Measurements from ENCODE around the gene SECISBP2L. TPM values are rescaled to one million over a fixed set of nuclear protein-coding genes. Genes with fewer than 3 reads are reported as not detected.

The SECISBP2L gene
- total RNA-seq, 1 donor from 2014 or later, result 56.1 TPM

DNA sequence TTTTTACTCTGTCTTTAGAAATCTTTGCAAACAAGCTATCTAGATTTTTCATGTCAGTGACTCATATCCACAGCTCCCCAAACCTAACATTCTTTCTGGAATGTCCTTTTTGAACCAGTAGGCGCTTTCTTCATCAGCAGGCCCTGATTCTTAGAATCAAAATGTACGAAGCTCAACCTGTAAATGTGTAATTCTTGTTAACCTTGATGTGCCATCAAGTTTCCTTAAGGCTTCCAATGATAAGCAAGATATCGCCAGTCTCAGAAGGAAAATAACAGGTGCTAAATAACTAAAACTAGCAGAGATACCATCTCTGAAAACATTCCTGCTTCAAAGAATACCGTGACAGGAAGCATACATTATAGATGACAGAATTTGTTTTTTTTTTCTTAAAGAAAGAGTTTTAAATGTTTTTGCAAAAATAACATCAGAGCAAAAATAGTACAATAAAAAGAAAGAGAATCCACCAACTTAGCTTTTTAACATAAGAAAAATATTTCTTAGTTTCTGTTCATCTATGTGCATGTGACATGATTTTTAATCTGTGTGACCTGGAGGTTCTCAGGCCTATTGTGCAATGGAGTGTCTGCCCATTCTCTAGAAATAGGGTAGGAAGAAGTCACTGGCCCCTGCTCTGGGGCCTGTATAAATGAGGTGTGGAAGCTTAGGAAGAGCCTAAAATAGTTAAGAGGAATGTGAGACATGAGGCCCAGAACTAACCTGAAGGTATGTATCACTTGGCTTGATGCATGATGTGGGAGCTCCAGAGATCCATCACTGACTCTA, 14.7 kb upstream of the SECISBP2L start:
- DNase-seq (ENCODE audit: low spot score), result no peak

DNA sequence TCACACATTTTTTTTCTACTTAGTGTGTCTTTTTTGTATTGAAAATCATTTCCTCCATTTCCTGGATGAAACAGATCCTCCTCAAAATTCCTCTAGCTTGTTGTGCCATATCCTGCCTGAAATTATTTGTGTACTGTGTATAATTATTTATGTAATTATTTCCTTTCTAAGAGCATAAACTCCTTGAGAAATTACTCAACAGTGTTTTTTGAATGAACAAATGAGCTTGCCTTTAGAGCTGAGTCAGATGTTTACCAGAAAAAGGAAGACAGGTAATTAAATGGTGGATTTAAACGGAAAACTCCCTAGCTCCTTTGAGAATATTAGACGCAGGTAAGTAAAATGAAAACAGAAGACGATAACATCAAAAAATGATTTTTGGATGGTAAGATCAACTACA, 13.2 kb upstream of the SECISBP2L start:
- no peak for DNase-seq (ENCODE audit: low spot score)

DNA sequence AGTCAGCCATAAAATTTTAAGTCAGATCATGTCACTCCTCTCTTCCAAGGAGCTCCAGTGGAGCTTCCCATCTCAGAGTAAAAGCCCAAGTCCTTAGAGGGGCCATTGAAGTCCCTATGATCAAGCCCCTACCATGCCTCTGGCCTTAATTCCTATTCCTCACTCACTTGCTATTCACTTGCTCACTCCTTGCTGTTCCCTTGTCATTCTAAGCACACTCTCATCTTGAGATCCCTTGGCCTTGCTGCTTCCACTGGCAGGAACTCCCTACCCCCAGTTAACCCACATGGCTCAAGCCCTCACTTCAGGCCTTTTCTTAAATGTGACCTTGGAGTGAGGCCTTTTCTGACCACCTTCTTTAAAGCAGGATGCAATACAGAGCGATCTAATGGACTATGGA, 12.3 kb upstream of the SECISBP2L start:
- DNase-seq (ENCODE audit: low spot score), result no peak

DNA sequence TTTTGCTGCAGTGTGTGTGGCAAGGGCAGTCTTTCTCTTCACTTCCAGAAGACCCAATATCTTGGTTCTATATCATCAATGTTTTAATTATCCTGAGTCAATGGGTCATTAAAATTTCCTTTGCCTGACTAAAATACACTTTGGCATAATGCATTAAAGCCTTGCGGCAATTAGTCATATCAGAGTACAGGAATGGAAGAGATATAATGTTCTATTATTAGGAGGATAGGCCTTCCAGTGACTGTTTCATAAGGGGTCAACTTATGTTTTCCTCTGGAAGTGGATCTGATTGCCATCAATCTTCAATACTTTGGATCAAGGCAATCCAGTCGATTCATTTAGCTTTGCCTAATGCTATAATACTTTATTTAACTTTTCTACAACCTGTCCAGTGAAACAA, 9.4 kb upstream of the SECISBP2L start:
- no peak for DNase-seq (ENCODE audit: low spot score)

DNA sequence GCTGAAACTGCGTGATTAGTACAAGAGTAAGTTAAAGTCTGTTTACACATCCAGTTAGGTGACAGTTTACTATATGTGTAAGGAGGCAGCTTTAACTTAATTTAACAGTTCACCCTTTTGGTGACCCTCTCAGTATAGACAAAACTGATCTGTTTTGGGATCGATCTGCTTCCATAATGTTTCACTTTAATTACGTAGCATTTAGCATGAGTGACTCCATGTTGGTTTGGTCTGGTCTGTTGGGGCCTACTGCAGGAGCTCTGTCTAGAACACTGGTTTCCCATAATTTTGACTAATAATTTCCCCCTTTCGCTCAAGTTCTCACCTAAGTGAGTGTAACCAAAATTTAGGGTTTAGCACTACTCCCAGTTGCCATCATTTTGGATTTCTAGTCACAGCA, 6.4 kb upstream of the SECISBP2L start:
- DNase-seq (ENCODE audit: low spot score), result no peak

DNA sequence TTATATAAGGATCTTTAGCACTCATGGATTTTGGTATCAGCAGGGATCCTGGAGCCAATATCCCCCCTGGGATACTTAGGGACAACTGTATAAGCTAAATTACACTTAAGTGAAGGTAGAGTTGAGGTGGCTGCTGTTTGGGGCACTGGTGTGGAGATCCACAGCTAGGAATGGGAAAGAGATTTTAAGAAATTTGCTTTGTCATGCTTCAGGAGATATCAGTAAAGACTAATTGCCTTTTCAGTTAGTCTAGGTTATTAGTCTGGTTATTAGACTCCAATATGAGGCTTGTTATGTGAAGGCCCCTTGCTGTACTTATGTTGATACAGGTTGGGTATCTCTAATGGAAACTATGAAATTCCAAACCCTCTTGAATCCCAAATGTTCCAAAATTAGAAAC, 1.2 kb upstream of the SECISBP2L start:
- DNase-seq (ENCODE audit: low spot score), result no peak

DNA sequence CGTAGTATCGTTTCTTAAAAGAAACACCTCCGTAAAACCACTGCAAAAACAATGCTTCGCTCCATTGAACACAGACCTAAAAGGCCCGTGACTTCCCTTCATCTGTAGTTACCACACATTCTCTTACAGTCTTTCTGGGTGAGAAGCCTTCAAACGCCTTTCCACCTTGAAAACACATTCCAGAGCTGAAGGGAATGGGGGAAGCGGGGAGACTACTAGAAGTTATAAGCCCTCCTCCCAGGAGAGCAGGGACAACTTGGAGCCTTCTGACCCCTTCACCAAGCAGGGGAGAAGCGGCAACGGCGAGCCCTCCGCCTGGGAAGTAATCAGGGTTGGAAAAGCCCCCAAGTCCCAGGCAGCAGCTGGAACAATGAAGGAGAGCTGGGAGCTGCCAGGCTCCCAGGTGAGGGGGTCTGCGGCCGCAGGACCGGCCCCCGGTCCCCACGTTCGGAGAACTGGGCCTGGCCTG, 461 bp downstream of the SECISBP2L start:
- DNase-seq (ENCODE audit: low spot score), result no peak

DNA sequence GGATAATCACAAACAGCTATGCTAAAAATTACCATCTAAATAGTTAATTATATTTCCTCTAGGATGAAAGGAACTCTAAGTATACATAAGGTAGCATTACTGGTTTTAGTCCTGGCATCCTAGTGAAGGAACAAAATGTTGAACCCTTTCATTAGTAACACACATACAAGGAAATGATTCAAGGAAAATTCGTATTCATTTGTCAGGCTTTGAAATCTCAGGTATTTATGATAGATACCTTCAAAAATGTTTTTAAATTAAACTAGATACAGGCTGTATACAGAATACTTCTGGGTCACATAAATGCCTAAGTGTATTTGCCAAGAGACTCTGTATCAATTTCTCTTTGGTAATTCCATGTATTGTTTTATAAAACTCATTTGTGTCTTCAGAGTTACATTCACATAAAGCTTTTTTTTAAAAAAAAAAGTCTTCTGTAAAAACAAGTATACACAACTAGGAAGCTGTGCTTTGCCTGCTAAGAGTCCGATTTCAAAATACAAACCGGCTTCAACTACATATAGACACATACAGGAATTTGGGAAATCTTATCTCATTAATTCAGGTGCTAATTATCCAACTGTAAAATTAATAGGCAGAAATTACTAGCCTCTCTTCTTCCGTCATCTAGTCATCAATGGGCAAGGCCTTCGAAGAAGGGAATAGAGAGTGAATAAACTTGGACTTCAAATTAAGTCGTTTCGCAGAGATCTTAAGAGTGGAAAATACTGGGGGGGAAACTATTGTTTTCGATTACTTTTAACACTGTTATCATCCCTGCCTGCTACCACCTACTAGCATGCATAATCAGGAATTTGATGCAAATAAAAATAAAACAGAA, 1.3 kb downstream of the SECISBP2L start:
- no peak for DNase-seq (ENCODE audit: low spot score)

DNA sequence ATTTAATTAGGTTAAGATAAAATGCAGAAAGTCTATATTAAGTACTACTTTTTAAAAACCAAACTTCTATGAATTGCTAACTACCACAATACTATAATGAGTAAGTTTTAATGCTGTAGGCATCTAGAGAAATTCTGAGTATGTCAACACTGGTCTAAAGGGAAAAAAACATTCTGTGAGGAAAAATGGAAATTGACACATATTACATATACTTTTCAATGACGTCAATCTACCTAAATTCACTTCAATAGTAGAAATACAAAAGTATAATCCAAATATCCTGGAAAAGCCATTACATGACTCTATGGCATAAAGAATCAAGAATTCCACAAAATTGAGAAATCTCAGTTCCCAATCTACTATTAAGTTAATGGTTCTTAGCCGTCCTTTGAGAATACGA, 2.2 kb downstream of the SECISBP2L start:
- DNase-seq (ENCODE audit: low spot score), result no peak

DNA sequence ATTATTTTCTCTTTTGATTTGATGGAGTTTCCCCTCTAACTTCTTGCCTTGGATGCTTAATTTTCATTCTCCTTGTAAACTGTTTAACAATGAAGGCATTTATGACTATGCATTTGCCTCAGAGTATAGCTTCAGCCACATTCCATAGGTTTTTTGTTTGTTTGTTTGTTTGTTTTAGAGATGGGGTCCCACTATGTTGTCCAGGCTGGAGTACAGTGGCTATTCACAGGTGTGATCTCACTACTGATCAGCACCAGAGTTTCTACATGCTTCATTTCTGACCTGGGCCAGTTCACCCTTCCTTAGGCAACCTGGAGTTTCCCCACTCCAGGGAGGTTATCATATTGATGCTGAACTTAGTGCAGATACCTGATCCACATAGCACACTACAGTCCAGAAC, 4.1 kb downstream of the SECISBP2L start:
- DNase-seq (ENCODE audit: low spot score), result no peak

DNA sequence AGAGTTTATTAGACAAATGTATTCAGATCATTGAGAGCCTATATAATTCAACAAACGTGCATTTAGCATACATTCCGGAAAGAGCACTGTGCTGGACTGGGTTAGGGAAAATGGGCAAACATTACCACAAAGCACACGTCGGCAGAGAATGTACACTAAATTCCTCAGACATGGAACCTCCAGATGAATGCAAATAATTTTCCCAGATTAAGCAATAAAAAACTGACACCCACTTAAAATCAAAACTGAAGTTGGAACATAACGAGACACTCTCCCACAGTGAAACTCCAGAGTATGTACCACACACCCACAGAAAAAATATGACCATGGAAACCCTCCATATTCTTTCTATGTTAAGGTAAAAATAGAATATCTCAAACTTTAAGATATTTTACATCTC, 4.8 kb downstream of the SECISBP2L start:
- DNase-seq (ENCODE audit: low spot score), result no peak

DNA sequence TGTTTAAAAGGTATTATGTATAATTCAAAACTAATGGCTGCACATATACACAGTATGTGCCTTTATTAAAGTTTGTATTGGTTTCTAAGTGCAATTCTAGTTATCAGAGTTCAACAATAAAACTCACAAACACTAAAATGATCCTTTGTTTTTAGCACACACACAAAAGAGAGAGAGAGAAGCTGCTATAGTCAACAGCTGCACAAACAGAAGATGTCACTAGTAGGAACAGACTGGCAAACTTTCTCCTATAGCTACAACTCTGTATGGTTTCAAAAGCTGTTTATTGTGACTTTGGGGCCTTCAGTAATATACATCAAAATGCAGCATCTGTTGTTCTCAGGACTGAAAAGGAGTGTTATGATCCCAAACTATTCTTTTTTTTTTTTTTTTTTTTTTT, 6.1 kb downstream of the SECISBP2L start:
- no peak for DNase-seq (ENCODE audit: low spot score)

DNA sequence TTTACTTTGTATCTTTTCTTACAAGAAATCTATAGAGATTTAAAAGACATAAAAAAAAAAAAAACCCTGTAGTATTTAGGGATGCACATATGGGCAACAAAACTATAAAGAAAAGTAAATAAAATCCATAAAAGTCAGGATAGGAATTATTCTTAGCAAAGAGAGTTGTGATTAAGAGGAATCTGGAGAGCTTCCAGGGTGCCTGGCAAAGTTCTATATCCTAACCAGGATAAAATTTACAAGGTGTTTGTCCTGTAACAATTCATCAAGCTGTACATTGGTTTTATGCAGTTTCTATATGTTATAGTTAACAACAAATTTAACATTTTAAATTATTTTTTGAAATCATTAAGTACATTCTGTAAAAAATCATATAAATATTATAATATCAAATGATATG, 7.9 kb downstream of the SECISBP2L start:
- no peak for DNase-seq (ENCODE audit: low spot score)

DNA sequence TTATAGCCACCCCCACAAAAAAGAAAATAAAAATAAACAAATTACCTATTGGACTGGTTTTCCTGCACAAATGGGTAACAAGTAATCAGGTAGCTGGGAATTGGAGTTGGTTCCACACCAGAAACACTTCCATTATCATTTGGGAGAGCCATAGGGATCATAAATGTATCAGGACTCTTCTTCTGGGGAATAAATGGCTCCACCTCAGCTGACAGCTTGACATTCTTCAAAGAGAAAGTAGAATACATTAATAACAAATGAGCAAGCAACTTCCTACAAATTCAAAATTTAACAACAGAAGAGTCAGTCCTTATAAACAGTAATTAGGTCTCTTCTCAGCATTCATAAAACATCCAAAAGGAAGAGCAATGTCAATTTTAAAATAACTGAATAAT, 8.7 kb downstream of the SECISBP2L start:
- DNase-seq (ENCODE audit: low spot score), result no peak

DNA sequence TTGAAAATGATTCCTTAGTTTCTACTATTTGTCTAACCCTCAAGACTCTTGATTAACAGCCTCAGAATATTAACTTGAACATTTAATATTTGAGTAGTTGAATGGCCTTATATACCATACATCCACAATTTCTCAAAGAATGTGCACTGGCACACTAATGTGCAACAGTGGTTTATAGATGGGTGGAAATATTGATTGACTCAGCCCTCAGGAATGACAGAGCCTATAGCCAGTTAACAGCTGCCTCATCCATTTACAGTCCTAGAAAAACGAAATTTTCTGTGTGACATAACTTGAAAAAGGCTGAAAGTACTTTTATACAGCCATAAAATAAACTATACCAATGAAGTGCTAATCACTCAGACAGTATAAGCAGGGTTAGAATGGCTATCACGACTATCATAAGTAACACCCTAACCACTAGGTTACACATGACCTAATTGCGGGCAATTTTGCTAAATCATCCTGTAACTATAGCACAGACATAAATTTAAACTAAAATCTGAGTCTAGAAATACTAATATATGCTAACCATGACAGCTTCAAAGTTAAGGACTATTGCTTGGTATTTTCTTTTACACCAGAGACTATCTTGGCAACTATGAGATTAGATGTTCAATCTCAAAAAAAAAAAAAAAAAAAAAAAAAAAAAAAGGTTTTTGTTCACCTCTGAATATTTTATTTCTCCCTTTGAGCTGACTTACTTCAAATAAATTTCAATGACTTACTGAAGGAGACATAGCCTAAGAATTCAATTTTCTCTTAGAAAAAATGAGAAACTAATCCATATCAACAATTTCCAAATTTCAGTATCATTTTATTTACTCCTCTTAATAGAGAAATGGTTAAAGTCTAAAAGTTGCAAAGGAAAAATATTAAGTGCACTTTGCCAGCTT, 9.3 kb downstream of the SECISBP2L start:
- no peak for DNase-seq (ENCODE audit: low spot score)

DNA sequence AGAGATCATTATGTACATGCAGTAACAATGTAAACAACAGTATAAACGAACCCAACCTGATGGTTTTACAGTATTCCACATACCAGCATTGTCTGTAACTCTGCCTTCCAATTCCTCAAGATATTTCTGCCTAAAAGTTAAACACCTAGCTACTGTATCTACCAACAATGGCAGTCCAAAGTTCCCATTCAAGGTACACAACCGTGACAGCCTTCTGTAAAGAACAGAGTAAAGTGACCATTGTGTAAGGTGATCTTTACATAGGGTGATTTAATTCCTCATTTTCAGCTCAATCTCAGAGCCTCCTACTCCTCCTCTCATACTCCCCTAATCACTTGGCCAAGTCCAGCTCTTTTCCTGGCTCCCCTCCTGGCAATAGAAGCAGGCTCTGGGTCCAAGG, 10.4 kb downstream of the SECISBP2L start:
- peak; percentile 29 for DNase-seq (ENCODE audit: low spot score)

DNA sequence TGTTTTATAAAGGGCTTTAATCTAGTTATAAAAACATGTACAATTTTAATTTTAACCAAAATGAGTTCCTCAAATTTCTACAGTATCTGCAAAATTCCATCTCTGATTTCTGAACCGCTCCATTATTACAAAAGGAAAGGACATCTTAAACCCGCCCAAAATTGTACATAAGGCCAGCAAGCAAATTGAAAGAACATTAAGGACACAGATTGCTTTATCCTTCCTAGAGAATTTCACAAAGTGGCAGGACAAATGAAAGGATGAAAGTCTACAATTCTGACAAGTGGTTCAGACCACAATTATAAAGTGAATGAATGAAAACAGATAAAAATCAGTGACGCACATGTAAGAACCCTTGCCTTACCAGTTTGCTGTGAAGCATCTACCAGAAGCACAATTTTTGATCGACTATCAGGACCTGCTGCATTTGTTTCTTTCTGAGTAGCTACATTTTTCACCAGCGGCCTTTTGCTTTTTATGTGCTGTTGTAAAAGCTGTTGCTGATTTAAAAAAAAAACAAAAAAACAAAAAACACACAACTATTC, 13.6 kb downstream of the SECISBP2L start:
- no peak for DNase-seq (ENCODE audit: low spot score)

DNA sequence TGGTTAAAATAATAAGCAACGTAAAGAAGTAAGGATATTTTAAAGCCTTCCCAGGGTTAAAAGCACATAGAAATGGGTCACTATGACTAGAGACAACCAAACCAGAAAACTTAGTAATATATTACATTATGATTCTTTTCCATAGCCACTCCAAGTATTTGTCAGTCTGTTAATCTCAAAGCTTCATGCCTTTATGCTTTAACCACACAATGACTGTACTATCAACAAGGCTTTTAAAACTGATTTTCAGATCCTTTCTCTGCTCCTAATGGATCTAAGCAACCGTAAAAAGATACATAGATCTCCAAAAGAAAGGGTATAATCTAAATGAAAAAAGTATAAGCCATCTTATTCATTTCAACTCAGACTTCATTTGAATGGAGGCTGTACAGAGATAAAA, 14.4 kb downstream of the SECISBP2L start:
- DNase-seq (ENCODE audit: low spot score), result no peak

DNA sequence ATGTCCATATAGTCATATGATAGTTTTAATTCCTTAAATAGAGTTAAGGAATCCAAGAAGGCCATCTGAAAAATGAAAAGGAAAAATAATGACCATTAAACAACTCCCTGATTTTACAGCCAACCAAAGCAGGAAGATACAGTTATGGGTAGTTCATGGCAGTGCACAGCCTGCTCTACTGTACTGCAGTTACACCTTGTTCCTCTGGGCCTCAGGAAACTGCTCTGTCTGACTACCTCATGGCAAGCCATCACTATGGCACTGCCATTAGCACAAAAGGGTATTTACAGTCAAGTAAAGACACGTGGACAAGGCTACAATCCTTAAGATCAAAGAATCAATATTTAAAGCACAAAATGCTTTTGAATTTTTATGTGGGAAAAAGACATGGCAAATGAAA, 19.5 kb downstream of the SECISBP2L start:
- DNase-seq (ENCODE audit: low spot score), result no peak

DNA sequence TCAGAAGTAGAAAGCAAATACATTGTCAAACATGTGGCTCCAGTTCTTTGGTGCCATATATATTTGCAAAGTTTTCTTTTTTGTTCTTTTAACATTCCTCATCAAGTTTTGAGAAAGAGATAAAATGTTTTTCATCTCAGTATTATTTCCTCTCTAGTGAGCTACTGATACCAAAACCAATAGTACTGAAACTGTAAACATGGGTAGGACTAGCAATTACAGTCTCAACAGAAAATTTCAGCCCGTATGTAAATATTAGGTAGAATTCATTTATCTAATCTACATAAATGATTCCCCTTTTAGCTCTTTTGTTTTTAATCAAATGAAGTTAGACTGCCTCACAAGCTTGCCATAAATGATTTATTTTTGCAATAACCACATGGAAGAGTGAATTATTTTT, 21.4 kb downstream of the SECISBP2L start:
- no peak for DNase-seq (ENCODE audit: low spot score)

DNA sequence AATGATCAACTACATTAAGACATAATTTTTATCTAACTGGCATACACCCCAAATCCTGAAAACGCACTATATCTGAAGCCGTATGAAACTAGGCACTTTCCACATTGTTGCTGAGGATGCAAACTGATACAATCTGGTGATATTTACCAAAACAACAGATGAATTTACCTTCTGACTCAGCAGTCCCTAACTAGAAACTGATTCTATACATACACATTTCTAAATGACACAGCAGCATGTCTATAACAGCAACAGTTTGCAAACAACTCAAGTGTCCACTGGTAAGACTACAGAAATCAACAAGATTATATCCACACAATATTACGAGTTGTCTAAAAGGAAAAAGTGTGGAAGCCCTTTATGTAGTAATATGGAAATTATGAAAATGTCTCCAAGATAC, 22.9 kb downstream of the SECISBP2L start:
- no peak for DNase-seq (ENCODE audit: low spot score)

DNA sequence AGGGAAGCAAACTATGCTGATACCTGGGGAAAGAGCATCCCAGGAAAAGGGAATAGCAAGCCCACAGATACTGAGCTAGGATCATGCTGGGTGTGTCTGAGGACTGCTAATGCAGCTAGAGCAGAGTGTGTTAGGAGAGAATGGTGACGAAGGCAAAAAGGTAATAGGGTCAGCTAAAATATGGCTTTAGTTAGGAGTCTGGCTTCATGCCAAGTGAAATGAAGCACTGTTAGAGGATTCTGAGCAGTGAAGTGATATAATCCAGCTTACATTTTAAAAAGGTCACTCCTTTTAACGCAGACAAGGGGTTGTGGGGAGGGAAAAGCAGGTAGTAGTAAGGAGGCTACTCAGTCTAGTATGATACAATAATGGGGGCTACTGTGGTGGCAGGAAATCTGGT, 30.4 kb downstream of the SECISBP2L start:
- no peak for DNase-seq (ENCODE audit: low spot score)
